Activated naive CD4-positive, alpha-beta T cell treated with anti-CD3 and anti-CD28 coated beads, Interleukin-2, amount 10 ng/mL, durations not matched to agents 7 days and 5 days (primary cell): ENCODE measurements around the gene MIA2.
"Not testable (repeated sequence)": the region's sequence is repeated elsewhere in the genome, so short reads cannot be mapped to it uniquely, and the experiment has no call there.

ENCODE experiments used
- CTCF ChIA-PET: fragments of 350-600 bp; sonication (Branson Sonifier 250); formaldehyde crosslinking; loops from one replicate; lab custom pipeline; 2021; ENCODE audit warnings: antibody characterized with exemption; lab: Charles Lee
- DNase-seq: peaks from one replicate; pipeline ENCODE4 v3.0.0-alpha.2; 2020
- H3K27ac Mint-ChIP-seq: one replicate; pipeline ENCODE4 v1.8.0; 2021; ENCODE audit warnings: mild to moderate bottlenecking, moderate library complexity, mixed read lengths
- H3K27me3 Mint-ChIP-seq: one replicate; pipeline ENCODE4 v1.8.0; 2021; ENCODE audit warnings: mild to moderate bottlenecking, mixed read lengths
- H3K36me3 Mint-ChIP-seq: one replicate; pipeline ENCODE4 v1.8.0; 2021; ENCODE audit warnings: mixed read lengths
- H3K4me1 Mint-ChIP-seq: one replicate; pipeline ENCODE4 v1.8.0; 2021; ENCODE audit warnings: mixed read lengths
- H3K4me3 Mint-ChIP-seq: one replicate; pipeline ENCODE4 v1.8.0; 2021; ENCODE audit warnings: mild to moderate bottlenecking, moderate library complexity, mixed read lengths
- H3K9me3 Mint-ChIP-seq: one replicate; pipeline ENCODE4 v1.8.0; 2021; ENCODE audit warnings: mixed read lengths

MIA2 gene

DNA sequence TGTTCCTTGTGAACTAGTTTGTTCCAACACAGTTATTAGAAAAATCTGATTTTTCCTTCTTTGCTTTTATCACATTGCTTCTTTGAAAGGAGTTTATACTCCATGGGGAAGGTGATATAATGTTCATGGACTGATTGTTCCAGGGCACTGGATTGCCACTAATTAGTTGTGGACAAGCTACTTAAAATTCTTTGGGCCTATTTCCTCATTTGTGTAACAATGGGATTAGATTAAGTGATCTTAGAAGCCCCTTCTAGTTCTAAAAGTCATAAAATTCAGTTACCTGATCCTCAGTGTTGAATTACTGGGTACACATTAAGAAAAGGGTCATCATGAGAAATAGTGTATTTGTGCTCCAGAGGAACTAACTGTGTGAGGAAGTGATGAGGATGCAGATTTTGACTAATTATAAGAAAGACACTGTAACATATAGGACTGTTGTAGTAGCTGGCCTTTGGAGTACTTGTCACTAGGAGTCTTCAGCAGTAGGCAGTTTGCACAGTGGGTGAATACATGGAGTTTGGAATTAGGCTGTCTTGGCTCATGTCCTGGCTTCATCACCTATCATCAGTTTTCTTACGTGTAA is 82.2 kb downstream of the MIA2 start:
- CTCF ChIA-PET = no interaction called here
- no peak overlapping the region for H3K27ac Mint-ChIP-seq
- no peaks in the 10 kb centered on the region for H3K9me3 Mint-ChIP-seq
- no peaks in the 10 kb centered on the region for H3K4me1 Mint-ChIP-seq
- peaks cover 38% of the 10 kb centered on the region for H3K36me3 Mint-ChIP-seq
- H3K27me3 Mint-ChIP-seq = no peaks in the 10 kb centered on the region
- H3K4me3 Mint-ChIP-seq = no peak overlapping the region
- DNase-seq = no peak

DNA sequence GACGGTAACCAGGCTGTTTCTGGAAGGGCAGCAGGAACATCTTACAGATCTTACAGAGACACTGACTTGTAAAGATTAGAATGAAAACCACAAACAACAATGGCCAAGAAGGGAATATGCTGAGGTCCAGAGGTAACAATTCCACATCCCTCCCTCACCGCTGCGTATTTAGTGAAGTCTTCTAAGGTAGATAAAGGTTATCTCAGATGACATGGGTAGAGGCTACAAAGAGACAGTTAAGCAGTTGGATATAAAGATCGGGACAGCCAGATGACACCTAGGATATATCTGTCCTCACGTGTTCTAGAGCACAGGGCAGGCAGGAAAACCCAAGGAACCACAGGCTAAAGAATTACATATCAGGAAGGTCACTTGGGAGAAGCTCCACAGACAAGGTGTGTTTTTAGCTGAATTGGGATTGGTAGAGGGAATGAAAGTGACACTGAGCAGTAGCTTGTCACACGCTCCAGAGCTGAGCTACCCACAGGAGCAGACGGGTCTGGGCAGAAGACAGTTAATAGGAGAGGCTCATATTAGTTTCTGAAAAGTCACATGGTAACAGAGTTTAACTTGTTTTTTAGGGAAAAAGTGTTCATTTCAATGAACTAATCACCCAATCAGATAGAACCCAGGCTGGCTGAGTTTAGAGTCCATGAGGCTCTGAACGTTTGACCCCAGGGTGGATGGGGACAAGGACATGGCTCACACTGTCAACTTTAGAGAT is 83.3 kb downstream of the MIA2 start:
- H3K4me3 Mint-ChIP-seq = no peak overlapping the region
- H3K27me3 Mint-ChIP-seq = no peaks in the 10 kb centered on the region
- H3K36me3 Mint-ChIP-seq = peaks cover 37% of the 10 kb centered on the region
- no peak for DNase-seq
- H3K9me3 Mint-ChIP-seq = no peaks in the 10 kb centered on the region
- H3K4me1 Mint-ChIP-seq = no peaks in the 10 kb centered on the region
- no peak overlapping the region for H3K27ac Mint-ChIP-seq
- CTCF ChIA-PET = no interaction called here

DNA sequence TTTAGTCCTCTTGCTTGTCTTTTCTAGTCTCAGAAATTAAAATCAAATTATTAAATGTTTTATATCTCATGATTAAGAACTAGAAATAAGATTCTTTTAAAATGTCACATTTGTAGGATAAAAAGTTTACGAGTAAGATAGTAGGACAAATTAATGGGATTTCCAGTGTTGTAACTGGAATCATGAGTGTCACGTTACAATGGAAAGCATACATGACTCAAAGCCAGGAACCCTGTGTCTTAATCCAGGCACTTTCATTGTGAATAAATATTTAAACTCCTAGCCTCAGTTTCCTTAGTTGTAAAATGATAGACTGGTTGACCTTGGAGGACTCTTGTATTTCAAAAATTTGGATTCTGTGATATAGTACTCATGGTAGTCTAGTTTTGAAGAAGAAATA is 84.9 kb downstream of the MIA2 start:
- Mint-ChIP-seq H3K4me1 (no peaks in the 10 kb centered on the region), H3K9me3 (no peaks in the 10 kb centered on the region), H3K27ac (no peak overlapping the region), H3K4me3 (no peak overlapping the region), H3K27me3 (no peaks in the 10 kb centered on the region), H3K36me3 (peaks cover 36% of the 10 kb centered on the region)
- CTCF ChIA-PET = interaction anchor here (0.6 kb wide), 1 partner anchor 27 kb away, joined by 3 read pairs; no protein-coding TSS in a partner anchor
- no peak for DNase-seq

DNA sequence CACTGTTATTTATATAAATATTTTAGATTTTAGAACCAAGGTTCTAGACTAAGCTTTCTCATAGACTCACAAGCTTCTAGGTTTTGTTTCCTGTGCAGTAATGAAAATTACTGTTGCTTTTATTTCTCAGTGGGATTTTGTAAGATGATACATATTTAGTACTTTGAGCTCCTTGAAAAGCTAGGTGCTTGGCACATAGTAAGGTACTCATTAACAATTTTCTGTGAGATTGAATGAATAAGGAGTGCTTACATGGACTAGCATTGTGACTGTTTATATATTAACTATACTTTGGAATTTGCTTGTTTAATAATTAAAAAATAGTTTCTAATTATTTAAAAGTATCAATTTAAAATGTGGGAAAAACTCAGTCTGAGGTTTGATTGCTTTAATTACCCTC is 85.7 kb downstream of the MIA2 start:
- H3K27me3 Mint-ChIP-seq = no peaks in the 10 kb centered on the region
- H3K9me3 Mint-ChIP-seq = no peaks in the 10 kb centered on the region
- CTCF ChIA-PET = interaction anchor here (0.6 kb wide), 1 partner anchor 1622 kb away, joined by 3 read pairs; no protein-coding TSS in a partner anchor
- DNase-seq = no peak
- peaks cover 34% of the 10 kb centered on the region for H3K36me3 Mint-ChIP-seq
- no peak overlapping the region for H3K4me3 Mint-ChIP-seq
- no peaks in the 10 kb centered on the region for H3K4me1 Mint-ChIP-seq
- H3K27ac Mint-ChIP-seq = no peak overlapping the region

DNA sequence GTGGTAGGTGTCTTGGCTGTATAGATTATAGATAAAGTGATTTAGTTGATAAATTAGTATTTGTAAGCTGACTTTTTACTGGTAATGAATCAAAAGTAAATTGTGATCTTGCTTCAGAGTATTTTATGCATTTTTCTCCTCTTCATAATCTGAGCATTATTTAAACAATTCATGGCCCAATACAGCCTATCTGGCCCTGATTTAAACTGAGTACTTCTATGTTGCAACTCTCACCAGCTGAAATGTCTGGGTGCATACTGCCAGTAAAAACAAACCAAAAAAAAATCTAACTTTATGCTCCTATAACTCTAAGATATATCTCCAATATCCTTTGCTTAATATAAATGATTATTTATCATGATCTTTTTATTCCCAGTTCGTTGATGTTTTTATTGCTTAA is 86.6 kb downstream of the MIA2 start:
- Mint-ChIP-seq H3K27ac (no peak overlapping the region), H3K9me3 (no peaks in the 10 kb centered on the region), H3K4me3 (no peak overlapping the region), H3K4me1 (no peaks in the 10 kb centered on the region), H3K36me3 (peaks cover 32% of the 10 kb centered on the region), H3K27me3 (no peaks in the 10 kb centered on the region)
- no peak for DNase-seq
- CTCF ChIA-PET = interaction anchor here (0.6 kb wide), 1 partner anchor 1623 kb away, joined by 3 read pairs; no protein-coding TSS in a partner anchor

DNA sequence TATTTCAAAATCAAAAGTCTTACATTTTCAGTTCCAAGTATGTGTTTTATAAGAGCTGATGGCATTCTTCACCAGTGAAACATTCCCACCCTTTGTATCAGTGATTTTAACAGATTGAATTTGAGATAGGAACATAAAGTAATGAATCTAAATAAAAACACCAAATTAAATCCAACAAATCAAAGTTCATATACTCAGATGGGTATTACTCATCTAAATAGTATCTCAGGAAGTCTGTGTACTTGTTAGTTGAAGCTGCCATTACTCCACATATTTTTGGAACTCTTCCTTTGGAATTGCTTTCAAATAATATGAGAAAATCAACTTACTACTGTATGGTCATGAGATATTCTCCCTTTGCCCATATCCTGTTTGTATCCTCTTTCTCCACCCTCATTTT is 89.1 kb downstream of the MIA2 start:
- DNase-seq = no peak
- no peak overlapping the region for H3K27ac Mint-ChIP-seq
- H3K4me1 Mint-ChIP-seq = no peaks in the 10 kb centered on the region
- peaks cover 33% of the 10 kb centered on the region for H3K36me3 Mint-ChIP-seq
- H3K27me3 Mint-ChIP-seq = no peaks in the 10 kb centered on the region
- CTCF ChIA-PET = interaction anchor here (0.7 to 1.2 kb wide), 2 partner anchors 11 to 145 kb away, joined by 3 to 4 read pairs; no protein-coding TSS in a partner anchor
- H3K4me3 Mint-ChIP-seq = no peak overlapping the region
- H3K9me3 Mint-ChIP-seq = no peaks in the 10 kb centered on the region

DNA sequence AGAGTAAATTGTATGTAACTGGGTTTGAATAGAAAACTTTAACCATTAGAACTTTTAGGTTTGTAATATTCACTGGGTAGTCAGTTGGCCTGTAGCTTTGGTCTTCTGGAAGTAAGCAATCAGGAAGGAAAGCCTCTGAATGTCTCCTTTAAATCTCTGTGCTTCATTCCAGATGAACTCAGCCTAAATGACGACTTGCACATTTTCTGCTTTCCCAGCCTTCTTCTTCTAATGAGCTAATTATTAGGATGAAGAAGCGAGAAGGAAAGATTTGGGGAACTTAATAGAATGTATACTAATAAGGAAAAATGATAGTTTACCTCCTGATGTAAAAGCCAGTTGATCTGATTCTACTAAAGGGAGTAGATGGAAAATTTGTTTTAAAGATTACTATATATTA is 90.4 kb downstream of the MIA2 start:
- H3K27me3 Mint-ChIP-seq = no peaks in the 10 kb centered on the region
- no peak overlapping the region for H3K27ac Mint-ChIP-seq
- no peaks in the 10 kb centered on the region for H3K9me3 Mint-ChIP-seq
- no peaks in the 10 kb centered on the region for H3K4me1 Mint-ChIP-seq
- CTCF ChIA-PET = no interaction called here
- no peak for DNase-seq
- H3K36me3 Mint-ChIP-seq = peaks cover 40% of the 10 kb centered on the region
- no peak overlapping the region for H3K4me3 Mint-ChIP-seq

DNA sequence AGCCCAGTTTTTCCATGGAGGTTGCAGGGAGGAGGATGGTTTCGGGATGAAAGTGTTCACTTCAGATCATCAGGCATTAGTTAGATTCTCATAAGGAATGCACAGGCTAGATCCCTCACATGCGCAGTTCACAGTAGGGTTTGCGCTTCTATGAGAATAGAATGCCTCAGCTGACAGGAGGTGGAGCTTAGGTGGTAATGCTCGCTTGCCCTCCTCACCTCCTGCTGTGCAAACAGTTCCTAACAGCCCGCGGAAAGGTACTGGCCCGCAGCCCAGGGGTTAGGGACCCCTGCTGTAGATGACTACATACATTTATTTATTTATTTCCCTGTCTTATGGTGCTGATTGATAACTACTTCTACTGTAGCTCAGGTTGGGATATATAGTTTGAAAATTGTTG is 105.3 kb downstream of the MIA2 start:
- peaks cover 28% of the 10 kb centered on the region for H3K36me3 Mint-ChIP-seq
- H3K4me1 Mint-ChIP-seq = peaks cover 20% of the 10 kb centered on the region
- H3K27me3 Mint-ChIP-seq = no peaks in the 10 kb centered on the region
- CTCF ChIA-PET = no interaction called here
- no peak overlapping the region for H3K4me3 Mint-ChIP-seq
- no peak for DNase-seq
- no peaks in the 10 kb centered on the region for H3K9me3 Mint-ChIP-seq
- no peak overlapping the region for H3K27ac Mint-ChIP-seq

DNA sequence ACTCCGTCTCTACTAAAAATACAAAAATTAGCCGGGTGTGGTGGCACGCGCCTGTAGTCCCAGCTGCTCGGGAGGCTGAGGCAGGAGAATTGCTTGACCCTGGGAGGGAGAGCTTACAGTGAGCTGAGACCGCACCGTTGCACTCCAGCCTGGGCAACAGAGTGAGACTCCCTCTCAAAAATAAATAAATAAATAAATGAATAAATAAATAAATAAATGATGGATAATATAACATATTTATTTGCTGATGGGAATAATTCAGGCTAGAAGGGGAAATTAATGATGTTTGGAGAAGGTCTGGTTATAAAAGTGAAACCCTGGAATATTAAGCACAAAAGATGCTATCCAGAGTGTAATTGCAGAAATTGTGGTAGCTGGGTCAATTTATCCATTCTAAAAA is 107.4 kb downstream of the MIA2 start:
- Mint-ChIP-seq H3K4me1 (peaks cover 20% of the 10 kb centered on the region), H3K36me3 (peaks cover 26% of the 10 kb centered on the region)
- CTCF ChIA-PET, H3K27ac Mint-ChIP-seq, H3K9me3 Mint-ChIP-seq, H3K4me3 Mint-ChIP-seq, H3K27me3 Mint-ChIP-seq, DNase-seq: not testable (repeated sequence)

DNA sequence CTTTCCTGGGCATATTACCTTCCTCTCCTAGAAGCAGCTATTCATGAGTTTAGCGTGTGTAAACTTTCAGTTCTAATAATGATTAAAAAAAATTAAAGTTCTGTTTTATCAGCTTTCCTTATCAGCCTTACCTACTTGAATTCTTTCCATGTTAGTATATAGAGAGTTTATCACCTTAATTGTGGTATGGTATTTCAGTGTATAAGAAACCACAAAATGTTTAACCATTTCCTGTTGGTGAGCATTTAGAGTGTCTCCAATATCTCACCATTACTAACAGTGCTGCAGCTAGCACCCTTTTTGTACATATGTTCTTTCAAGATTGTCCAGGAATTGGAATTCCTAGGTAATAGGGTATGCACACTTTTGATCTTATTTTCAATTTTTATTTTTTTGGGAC is 109.1 kb downstream of the MIA2 start:
- Mint-ChIP-seq H3K36me3 (peaks cover 30% of the 10 kb centered on the region), H3K27ac (peak overlapping the region; percentile 19), H3K4me3 (no peak overlapping the region), H3K4me1 (peaks cover 20% of the 10 kb centered on the region), H3K27me3 (no peaks in the 10 kb centered on the region), H3K9me3 (no peaks in the 10 kb centered on the region)
- CTCF ChIA-PET = interaction anchor here (1.9 kb wide), 1 partner anchor 111 kb away, joined by 6 read pairs; no protein-coding TSS in a partner anchor
- DNase-seq = no peak

DNA sequence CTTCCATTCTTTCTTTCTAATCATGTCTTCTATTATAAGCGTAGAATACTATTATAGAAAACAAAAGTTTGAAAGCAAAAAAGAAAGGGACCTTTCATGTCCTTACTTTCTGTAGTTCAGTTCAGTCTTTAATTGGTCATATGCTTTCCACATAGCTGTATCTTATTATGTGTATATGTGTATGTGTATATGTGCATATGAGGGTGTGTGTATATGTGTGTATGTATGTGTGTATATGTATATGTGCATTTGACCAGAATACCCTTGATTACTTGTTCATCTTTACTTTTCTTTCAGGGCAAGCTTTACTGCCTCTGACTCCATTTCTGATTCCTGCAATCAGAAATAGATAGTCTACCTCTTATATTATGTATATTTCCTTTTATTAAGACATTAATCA is 109.9 kb downstream of the MIA2 start:
- CTCF ChIA-PET = interaction anchor here (0.6 to 1.9 kb wide), 2 partner anchors 78 to 112 kb away, joined by 3 to 6 read pairs; no protein-coding TSS in a partner anchor
- Mint-ChIP-seq H3K27me3 (no peaks in the 10 kb centered on the region), H3K36me3 (peaks cover 33% of the 10 kb centered on the region), H3K4me1 (peaks cover 20% of the 10 kb centered on the region), H3K27ac (no peak overlapping the region), H3K9me3 (no peaks in the 10 kb centered on the region), H3K4me3 (no peak overlapping the region)
- DNase-seq = no peak

DNA sequence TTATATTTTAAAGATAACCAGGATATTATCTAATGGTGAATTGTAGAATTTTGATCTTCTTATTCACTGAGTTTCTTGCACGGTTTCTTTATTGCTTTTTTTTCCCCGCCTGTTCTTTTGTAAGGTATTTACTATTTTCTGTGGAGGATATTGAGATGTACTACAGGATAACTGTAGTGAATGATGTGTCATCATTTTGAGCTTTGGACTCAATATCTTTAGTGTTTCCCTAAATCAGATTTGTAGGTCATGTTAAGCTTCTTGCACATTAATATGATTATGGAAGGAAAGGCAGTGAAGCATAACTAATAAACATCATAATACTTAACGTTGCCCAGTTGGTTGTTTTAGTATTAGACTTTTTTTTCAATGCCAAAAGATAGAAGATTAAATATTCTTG is 117.2 kb downstream of the MIA2 start:
- peaks cover 50% of the 10 kb centered on the region for H3K36me3 Mint-ChIP-seq
- H3K27me3 Mint-ChIP-seq = no peaks in the 10 kb centered on the region
- peaks cover 12% of the 10 kb centered on the region for H3K9me3 Mint-ChIP-seq
- H3K4me1 Mint-ChIP-seq = no peaks in the 10 kb centered on the region
- CTCF ChIA-PET = no interaction called here
- H3K27ac Mint-ChIP-seq = no peak overlapping the region
- no peak for DNase-seq
- H3K4me3 Mint-ChIP-seq = no peak overlapping the region

DNA sequence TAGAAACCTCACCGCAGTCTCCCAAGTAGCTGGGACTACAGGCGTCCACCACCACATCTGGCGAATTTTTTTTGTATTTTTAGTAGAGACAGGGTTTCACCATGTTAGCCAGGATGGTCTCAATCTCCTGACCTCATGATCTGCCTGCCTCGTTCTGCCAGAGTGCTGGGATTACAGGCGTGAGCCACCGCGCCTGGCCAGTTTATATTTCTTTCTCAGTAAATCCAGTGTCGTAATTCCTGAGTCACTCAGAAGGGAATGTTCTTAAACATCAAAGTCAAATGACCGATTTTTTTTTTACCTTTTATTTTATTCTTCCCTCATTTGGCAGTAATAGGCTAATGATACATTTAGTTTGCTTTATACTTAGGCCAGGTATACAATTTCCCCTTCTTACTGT is 118.0 kb downstream of the MIA2 start:
- Mint-ChIP-seq H3K4me3 (no peak overlapping the region), H3K36me3 (peaks cover 54% of the 10 kb centered on the region), H3K27ac (no peak overlapping the region), H3K27me3 (no peaks in the 10 kb centered on the region), H3K4me1 (no peaks in the 10 kb centered on the region), H3K9me3 (peaks cover 12% of the 10 kb centered on the region)
- no peak for DNase-seq
- CTCF ChIA-PET = no interaction called here

DNA sequence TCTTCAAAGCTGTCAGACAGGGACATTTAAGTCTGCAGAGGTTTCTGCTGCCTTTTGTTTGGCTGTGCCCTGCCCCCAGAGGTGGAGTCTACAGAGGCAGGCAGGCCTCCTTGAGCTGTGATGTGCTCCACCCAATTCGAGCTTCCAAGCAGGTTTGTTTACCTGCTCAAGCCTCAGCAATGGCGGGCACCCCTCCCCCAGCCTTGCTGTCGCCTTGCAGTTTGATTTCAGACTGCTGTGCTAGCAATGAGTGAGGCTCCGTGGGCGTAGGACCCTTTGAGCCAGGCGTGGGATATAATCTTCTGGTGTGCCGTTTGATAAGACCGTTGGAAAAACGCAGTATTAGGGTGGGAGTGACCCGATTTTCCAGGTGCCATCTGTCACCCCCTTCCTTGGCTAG is 125.4 kb downstream of the MIA2 start:
- H3K27ac Mint-ChIP-seq, CTCF ChIA-PET, H3K27me3 Mint-ChIP-seq, DNase-seq, H3K4me3 Mint-ChIP-seq, H3K4me1 Mint-ChIP-seq: not testable (repeated sequence)
- Mint-ChIP-seq H3K36me3 (peaks cover 77% of the 10 kb centered on the region), H3K9me3 (peaks cover 11% of the 10 kb centered on the region)

DNA sequence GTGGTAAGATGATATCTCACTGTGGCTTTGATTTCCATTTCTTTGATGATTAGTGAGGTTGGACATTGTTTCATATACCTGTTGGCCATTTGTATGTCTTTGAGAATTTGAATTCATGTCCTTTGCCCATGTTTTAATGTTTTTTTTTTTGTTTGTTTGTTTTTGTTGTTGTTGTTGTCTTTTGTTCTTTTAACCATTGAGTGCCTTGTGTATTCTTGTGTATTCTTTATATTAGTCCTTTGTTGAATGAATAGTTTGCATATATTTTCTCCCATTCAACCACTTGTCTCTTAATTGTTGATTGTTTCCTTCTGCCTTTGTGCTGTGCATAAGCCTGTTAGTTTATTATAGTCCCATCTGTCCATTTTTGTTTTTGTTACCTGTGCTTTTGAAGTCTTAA is 126.6 kb downstream of the MIA2 start:
- H3K4me3 Mint-ChIP-seq = no peak overlapping the region
- no peaks in the 10 kb centered on the region for H3K27me3 Mint-ChIP-seq
- H3K36me3 Mint-ChIP-seq = peaks cover 81% of the 10 kb centered on the region
- DNase-seq = no peak
- CTCF ChIA-PET = no interaction called here
- no peaks in the 10 kb centered on the region for H3K4me1 Mint-ChIP-seq
- H3K9me3 Mint-ChIP-seq = peaks cover 19% of the 10 kb centered on the region
- no peak overlapping the region for H3K27ac Mint-ChIP-seq
